ENCODE measurements around the gene HSD11B1. TPM values are rescaled to one million over a fixed set of nuclear protein-coding genes. Genes with fewer than 3 reads are reported as not detected.

Gene HSD11B1
- total and polyA plus RNA-seq, 7 donors: 1.0 to 3.0 (median 1.4) TPM

DNA sequence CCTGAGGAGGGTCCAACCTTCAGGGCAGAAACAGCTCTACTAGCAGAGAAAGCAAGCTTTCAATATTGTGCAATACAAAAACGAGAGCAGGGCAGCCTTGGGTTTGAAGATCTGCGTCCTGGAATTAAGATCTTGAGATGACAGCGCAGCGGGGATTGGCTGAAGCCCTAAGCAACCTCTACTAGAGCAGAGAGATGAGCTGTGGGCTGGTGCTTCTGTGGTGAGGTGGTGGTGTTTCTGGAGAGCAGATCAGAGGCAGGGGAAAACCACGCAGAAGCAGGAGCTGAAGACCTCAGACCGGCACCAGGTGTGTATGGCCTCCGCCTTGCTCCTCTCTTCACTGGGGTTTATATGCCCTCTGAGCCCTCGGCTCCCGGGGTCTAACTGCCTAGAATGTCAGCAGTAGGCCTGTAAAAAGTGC, 63.7 kb downstream of the HSD11B1 start:
- 84 to 89% (median 85%) methylated on average over 9 of the region's 9 CpGs for WGBS, 3 donors
- Histone ChIP-seq H3K36me3 (ENCODE audit: insufficient read depth in 1 of 2, low read depth in 1 of 2) (no peaks in the 10 kb centered on the region), H3K27me3 (ENCODE audit: insufficient read depth in 3 of 3, low read length in 2 of 3) (no peaks in the 10 kb centered on the region), H3K4me3 (peak overlapping the region; percentile 19), H3K4me1 (no peaks in the 10 kb centered on the region), H3K27ac (no peak overlapping the region), H3K9me3 (no peaks in the 10 kb centered on the region)
- no peak for DNase-seq
- TF ChIP-seq, protein P1, sequence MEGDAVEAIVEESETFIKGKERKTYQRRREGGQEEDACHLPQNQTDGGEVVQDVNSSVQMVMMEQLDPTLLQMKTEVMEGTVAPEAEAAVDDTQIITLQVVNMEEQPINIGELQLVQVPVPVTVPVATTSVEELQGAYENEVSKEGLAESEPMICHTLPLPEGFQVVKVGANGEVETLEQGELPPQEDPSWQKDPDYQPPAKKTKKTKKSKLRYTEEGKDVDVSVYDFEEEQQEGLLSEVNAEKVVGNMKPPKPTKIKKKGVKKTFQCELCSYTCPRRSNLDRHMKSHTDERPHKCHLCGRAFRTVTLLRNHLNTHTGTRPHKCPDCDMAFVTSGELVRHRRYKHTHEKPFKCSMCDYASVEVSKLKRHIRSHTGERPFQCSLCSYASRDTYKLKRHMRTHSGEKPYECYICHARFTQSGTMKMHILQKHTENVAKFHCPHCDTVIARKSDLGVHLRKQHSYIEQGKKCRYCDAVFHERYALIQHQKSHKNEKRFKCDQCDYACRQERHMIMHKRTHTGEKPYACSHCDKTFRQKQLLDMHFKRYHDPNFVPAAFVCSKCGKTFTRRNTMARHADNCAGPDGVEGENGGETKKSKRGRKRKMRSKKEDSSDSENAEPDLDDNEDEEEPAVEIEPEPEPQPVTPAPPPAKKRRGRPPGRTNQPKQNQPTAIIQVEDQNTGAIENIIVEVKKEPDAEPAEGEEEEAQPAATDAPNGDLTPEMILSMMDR (IDR thresholded peaks at IDR 0.05): no peak
- intact Hi-C loops (cut with DNase I): no loop called here
- ATAC-seq: peak in 1 of 4 donors; percentile 16

DNA sequence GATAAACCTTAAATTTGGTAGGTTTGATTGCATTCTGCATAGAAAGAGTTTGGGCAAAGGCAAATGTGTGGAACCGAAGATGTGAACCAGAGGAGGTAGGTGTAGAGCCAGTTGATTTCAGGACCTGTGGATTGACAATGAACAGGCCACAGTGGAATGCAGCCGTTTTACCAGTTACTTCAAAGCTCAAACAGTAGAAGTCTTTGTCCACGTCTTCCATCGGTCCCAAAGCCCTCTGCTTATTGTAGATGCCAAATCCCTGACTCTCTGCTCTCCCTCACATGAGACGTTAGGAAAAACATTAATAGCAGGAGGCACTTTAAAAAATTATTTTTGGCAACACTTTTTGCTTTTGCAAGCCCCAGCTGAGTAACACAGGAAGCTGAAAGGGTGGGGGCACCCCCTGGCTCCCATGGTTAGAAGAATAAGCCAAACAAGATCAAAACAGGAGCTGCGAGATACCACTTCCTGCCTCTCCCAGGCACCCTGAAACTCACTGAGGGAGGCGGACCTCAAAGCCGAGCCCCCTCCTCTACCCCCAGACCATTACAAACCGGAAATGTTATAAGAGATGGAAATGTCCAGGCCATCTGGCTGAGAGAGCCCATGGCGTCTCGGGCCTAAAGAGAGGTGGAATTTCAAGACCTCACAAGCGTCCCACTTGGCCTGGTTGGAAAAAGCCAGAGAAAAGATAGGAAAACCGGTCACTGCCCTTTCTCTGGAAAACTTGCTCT, 64.7 kb downstream of the HSD11B1 start:
- no peaks in the 10 kb centered on the region for H3K36me3 ChIP-seq (ENCODE audit: insufficient read depth in 1 of 2, low read depth in 1 of 2)
- WGBS, 3 donors: 31 to 43% (median 33%) methylated on average over 13 of the region's 13 CpGs
- no peaks in the 10 kb centered on the region for H3K27me3 ChIP-seq (ENCODE audit: insufficient read depth in 3 of 3, low read length in 2 of 3)
- H3K9me3 ChIP-seq: no peaks in the 10 kb centered on the region
- H3K4me3 ChIP-seq: peak overlapping the region; percentile 19
- peak overlapping the region; percentile 63 for H3K27ac ChIP-seq
- intact Hi-C loops (cut with DNase I): no loop called here
- H3K4me1 ChIP-seq: no peaks in the 10 kb centered on the region
- peak; percentile 65 to 76 for DNase-seq
- peak; percentile 36 to 80 (median 66) for ATAC-seq
- TF ChIP-seq, protein P1 (IDR thresholded peaks at IDR 0.05): no peak

DNA sequence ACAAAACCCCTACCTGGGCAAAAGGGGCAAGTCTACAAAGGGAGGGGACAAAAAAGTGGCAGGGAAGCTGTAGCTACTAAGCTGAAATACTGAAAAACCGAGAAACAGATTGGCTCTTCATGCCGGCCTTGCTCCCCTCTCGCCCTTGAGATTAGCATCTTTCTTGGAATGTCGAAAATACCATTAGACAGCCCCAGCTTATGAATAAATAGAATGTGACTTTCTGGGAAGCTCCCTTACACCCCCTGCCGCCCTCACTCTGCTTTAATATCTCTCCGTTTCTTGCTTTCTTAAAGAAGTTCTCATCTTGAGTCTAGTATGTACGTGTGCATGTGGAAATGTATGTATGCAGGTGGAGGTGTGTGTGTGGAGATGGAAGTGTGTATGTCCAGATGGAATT, 65.3 kb downstream of the HSD11B1 start:
- DNase-seq (no peak), ATAC-seq (no peak)
- Histone ChIP-seq H3K27me3 (ENCODE audit: insufficient read depth in 3 of 3, low read length in 2 of 3) (no peaks in the 10 kb centered on the region), H3K36me3 (ENCODE audit: insufficient read depth in 1 of 2, low read depth in 1 of 2) (no peaks in the 10 kb centered on the region), H3K4me1 (no peaks in the 10 kb centered on the region), H3K27ac (peak overlapping the region; percentile 63), H3K4me3 (no peak overlapping the region), H3K9me3 (no peaks in the 10 kb centered on the region)
- TF ChIP-seq, protein P1 (IDR thresholded peaks at IDR 0.05): no peak
- WGBS, 3 donors: 64 to 80% (median 72%) methylated on average over 7 of the region's 7 CpGs
- intact Hi-C loops (cut with DNase I): no loop called here

DNA sequence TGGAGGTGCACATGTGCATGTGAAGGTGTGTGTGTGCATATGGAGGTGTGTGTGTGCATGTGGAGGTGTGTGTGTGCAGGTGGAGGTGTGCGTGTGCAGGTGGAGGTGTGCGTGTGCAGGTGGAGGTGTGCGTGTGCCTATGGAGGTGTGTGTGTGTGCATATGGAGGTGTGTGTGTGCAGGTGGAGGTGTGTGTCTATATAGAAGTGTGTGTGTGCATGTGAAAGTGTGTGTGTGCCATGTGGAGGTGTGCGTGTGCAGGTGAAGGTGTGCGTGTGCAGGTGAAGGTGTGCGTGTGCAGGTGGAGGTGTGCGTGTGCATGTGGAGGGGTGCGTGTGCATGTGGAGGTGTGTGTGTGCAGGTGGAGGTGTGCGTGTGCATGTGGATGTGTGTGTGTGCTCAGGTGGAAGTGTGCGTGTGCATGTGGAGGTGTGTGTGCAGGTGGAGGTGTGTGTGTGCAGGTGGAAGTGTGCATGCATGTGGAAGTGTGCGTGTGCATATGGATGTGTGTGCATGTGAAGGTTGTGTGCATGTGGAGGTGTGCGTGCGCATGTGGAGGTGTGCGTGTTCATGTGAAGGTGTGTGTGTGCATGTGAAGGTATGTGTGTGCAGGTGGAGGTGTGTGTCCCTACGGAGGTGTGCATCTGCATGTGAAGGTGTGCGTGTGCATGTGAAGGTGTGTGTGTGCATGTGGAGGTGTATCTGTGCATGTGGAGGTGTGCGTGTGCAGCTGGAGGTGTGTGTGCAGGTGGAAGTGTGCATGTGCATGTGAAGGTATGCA, 66.2 kb downstream of the HSD11B1 start:
- ATAC-seq (no peak), DNase-seq (no peak)
- Histone ChIP-seq H3K4me1 (no peaks in the 10 kb centered on the region), H3K9me3 (no peaks in the 10 kb centered on the region), H3K36me3 (ENCODE audit: insufficient read depth in 1 of 2, low read depth in 1 of 2) (no peaks in the 10 kb centered on the region), H3K27ac (no peak overlapping the region), H3K4me3 (no peak overlapping the region), H3K27me3 (ENCODE audit: insufficient read depth in 3 of 3, low read length in 2 of 3) (no peaks in the 10 kb centered on the region)
- 95 to 97% (median 96%) methylated on average over 17 of the region's 17 CpGs for WGBS, 3 donors
- intact Hi-C loops (cut with DNase I): no loop called here
- TF ChIP-seq, protein P1 (IDR thresholded peaks at IDR 0.05): no peak
